Nephron progenitor cell (in vitro differentiated cells): ENCODE data around the gene ST14.
A peak's percentile ranks its signal among the peaks of the same experiment; 100 is the strongest.

Experiments
- DNase-seq: peaks from one replicate; pipeline ENCODE4 v3.0.0; 2021
- H3K27ac Mint-ChIP-seq: 2 replicates; pipeline ENCODE4 v1.8.0; 2021; ENCODE audit warnings: mild to moderate bottlenecking, moderate library complexity, mixed read lengths
- H3K27me3 Mint-ChIP-seq: 2 replicates; pipeline ENCODE4 v1.8.0; 2021; ENCODE audit warnings: mild to moderate bottlenecking, low read depth, mixed read lengths; ENCODE audit not compliant: poor library complexity
- H3K36me3 Mint-ChIP-seq: 2 replicates; pipeline ENCODE4 v1.8.0; 2021; ENCODE audit warnings: low read depth, mixed read lengths
- H3K4me1 Mint-ChIP-seq: 2 replicates; pipeline ENCODE4 v1.8.0; 2021; ENCODE audit warnings: mixed read lengths
- H3K4me3 Mint-ChIP-seq: 2 replicates; pipeline ENCODE4 v1.8.0; 2021; ENCODE audit warnings: mild to moderate bottlenecking, moderate library complexity, mixed read lengths
- H3K9me3 Mint-ChIP-seq: 2 replicates; pipeline ENCODE4 v1.8.0; 2021; ENCODE audit warnings: mild to moderate bottlenecking, moderate library complexity, mixed read lengths
- CTCF ChIP-seq: fragments of 200-600 bp; sonication (generic); IDR thresholded peaks from 2 replicates; pipeline ENCODE4 v1.5.0; 2021; ENCODE audit warnings: antibody characterized with exemption

The ST14 gene

GRCh38 chr11:130128626-130129025 is 31.0 kb upstream of the ST14 start:
- Mint-ChIP-seq H3K4me3 (no peak overlapping the region), H3K9me3 (no peaks in the 10 kb centered on the region), H3K27me3 (no peaks in the 10 kb centered on the region), H3K27ac (no peak overlapping the region), H3K36me3 (peaks cover 77% of the 10 kb centered on the region), H3K4me1 (peaks cover 14% of the 10 kb centered on the region)
- no peak for TF ChIP-seq CTCF
- no peak for DNase-seq

DNA sequence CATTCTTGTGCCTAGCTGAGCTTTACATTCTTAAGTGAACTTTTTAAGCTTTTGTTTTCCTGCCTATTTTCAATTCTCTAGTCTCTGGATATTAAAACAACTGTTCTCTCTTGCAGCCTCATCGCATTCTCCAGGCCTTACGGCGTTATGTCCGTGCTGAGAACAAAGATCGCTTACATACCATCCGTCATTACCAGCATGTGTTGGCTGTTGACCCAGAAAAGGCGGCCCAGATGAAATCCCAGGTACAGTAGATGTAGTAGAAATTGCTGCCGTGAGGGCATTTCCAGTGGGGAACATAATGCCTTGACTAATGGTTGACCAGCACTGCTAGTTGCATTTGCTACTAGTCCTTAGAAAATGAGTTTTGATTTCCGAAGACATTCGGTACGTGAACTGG is 29.7 kb upstream of the ST14 start:
- Mint-ChIP-seq H3K36me3 (peaks cover 77% of the 10 kb centered on the region), H3K27me3 (no peaks in the 10 kb centered on the region), H3K4me1 (peaks cover 1% of the 10 kb centered on the region), H3K9me3 (no peaks in the 10 kb centered on the region), H3K27ac (no peak overlapping the region), H3K4me3 (no peak overlapping the region)
- no peak for TF ChIP-seq CTCF
- DNase-seq, result no peak

GRCh38 chr11:130131961-130132850 is 27.4 kb upstream of the ST14 start:
- Mint-ChIP-seq H3K27ac (peak overlapping the region; percentile 84), H3K36me3 (peaks cover 83% of the 10 kb centered on the region)
- DNase-seq, result peak; percentile 38

DNA sequence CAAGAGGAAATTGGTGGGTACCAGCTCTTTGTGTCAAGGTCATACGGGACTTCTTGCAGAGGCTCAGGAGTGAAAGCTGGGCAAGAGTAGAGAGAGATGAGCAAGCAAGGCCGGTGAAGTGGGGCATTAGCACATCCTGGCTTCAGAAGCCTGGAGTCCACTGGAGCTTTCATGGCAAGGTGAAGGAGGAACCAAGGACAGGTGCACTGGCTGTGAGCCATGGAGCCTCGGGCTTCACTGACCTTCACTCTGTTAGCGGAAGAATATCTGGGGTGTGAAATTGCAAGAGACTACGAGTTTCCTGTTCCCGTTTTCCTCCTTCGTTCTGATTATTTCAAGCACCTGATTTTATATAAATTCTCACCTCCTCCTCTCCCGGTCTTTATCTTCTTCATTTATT is 25.9 kb upstream of the ST14 start:
- DNase-seq, result no peak
- no peak overlapping the region for H3K27ac Mint-ChIP-seq
- peaks cover 87% of the 10 kb centered on the region for H3K36me3 Mint-ChIP-seq

More at GRCh38 chr11:130131961-130132850, 27.4 kb upstream of the ST14 start:
- Mint-ChIP-seq H3K27me3 (no peaks in the 10 kb centered on the region), H3K4me3 (no peak overlapping the region), H3K4me1 (no peaks in the 10 kb centered on the region), H3K9me3 (no peaks in the 10 kb centered on the region)
- TF ChIP-seq CTCF, result peak; percentile 71

GRCh38 chr11:130136107-130136506 is 23.5 kb upstream of the ST14 start:
- peaks cover 90% of the 10 kb centered on the region for H3K36me3 Mint-ChIP-seq
- H3K27me3 Mint-ChIP-seq, result no peaks in the 10 kb centered on the region
- DNase-seq, result no peak
- H3K4me3 Mint-ChIP-seq, result no peak overlapping the region
- no peak for TF ChIP-seq CTCF
- no peaks in the 10 kb centered on the region for H3K4me1 Mint-ChIP-seq
- H3K27ac Mint-ChIP-seq, result no peak overlapping the region
- no peaks in the 10 kb centered on the region for H3K9me3 Mint-ChIP-seq

More for the DNA sequence above, 25.9 kb upstream of the ST14 start:
- TF ChIP-seq CTCF, result no peak
- no peaks in the 10 kb centered on the region for H3K4me1 Mint-ChIP-seq
- H3K27me3 Mint-ChIP-seq, result no peaks in the 10 kb centered on the region
- no peaks in the 10 kb centered on the region for H3K9me3 Mint-ChIP-seq
- no peak overlapping the region for H3K4me3 Mint-ChIP-seq

DNA sequence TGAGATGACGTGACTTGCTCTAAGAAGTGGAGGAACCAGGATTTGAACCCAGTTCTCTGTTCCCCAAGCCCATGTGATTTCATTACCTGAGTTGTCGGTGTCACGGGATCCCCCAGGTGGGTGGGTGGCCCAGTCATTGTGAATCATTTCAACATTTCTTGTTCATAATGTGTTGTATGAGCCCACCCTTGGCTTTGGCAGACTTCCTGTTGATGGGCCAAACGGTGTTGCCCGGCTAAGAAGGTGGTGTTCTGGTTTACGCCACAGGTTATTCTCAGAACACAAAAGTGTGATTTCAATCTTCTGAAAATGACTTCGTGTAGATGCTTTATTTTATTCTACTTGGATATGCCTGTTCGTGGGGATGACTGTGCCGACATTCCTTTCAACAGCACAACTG is 21.6 kb upstream of the ST14 start:
- DNase-seq, result no peak
- Mint-ChIP-seq H3K9me3 (no peaks in the 10 kb centered on the region), H3K27me3 (no peaks in the 10 kb centered on the region), H3K4me3 (no peak overlapping the region), H3K36me3 (peaks cover 87% of the 10 kb centered on the region), H3K27ac (peak overlapping the region; percentile 37), H3K4me1 (peaks cover under 1% of the 10 kb centered on the region)
- no peak for TF ChIP-seq CTCF
